ENCODE measurements around the gene PRKRIP1.

PRKRIP1 gene

GRCh38 chr7:102439963-102440795 is 44.0 kb downstream of the PRKRIP1 start:
- no peaks in the 10 kb centered on the region for H3K36me3 ChIP-seq (ENCODE audit: control insufficient read depth in 2 of 2, insufficient read depth in 2 of 2, low read length in 2 of 2)
- no peaks in the 10 kb centered on the region for H3K27me3 ChIP-seq (ENCODE audit: control insufficient read depth in 2 of 2, insufficient read depth in 2 of 2, low read length in 2 of 2)
- H3K4me1 ChIP-seq (ENCODE audit: control insufficient read depth in 2 of 2, insufficient read depth in 2 of 2, low read length in 2 of 2), result no peaks in the 10 kb centered on the region
- H3K9me3 ChIP-seq (ENCODE audit: control insufficient read depth in 2 of 2, low read length in 2 of 2), result no peaks in the 10 kb centered on the region
- H3K27ac ChIP-seq (ENCODE audit: low read depth in 2 of 2, low read length in 2 of 2), result no peak overlapping the region
- no peak overlapping the region for H3K4me3 ChIP-seq (ENCODE audit: low read length in 2 of 2)
- no peak overlapping the region for H3K9ac ChIP-seq (ENCODE audit: low read depth in 1 of 2, low read length in 2 of 2)

- Histone ChIP-seq H3K9ac (ENCODE audit: low read depth in 1 of 2, low read length in 2 of 2) (no peak overlapping the region), H3K36me3 (ENCODE audit: control insufficient read depth in 2 of 2, insufficient read depth in 2 of 2, low read length in 2 of 2) (peaks cover 0 to 12% of the 10 kb centered on the region in 2 donors), H3K4me3 (ENCODE audit: low read length in 2 of 2) (no peak overlapping the region), H3K9me3 (ENCODE audit: control insufficient read depth in 2 of 2, low read length in 2 of 2) (no peaks in the 10 kb centered on the region), H3K27me3 (ENCODE audit: control insufficient read depth in 2 of 2, insufficient read depth in 2 of 2, low read length in 2 of 2) (no peaks in the 10 kb centered on the region), H3K4me1 (ENCODE audit: control insufficient read depth in 2 of 2, insufficient read depth in 2 of 2, low read length in 2 of 2) (no peaks in the 10 kb centered on the region), H3K27ac (ENCODE audit: low read depth in 2 of 2, low read length in 2 of 2) (peak overlapping the region in 1 of 2 donors; percentile 58)
Observed at GRCh38 chr7:102444961-102445673, 49.0 kb downstream of the PRKRIP1 start.

- H3K27ac ChIP-seq (ENCODE audit: low read depth in 2 of 2, low read length in 2 of 2), result peak overlapping the region in 1 of 2 donors; percentile 58
Observed at GRCh38 chr7:102445674-102446071, 49.5 kb downstream of the PRKRIP1 start.

GRCh38 chr7:102446387-102447156 is 50.4 kb downstream of the PRKRIP1 start:
- Histone ChIP-seq H3K9ac (ENCODE audit: low read depth in 1 of 2, low read length in 2 of 2) (no peak overlapping the region), H3K27ac (ENCODE audit: low read depth in 2 of 2, low read length in 2 of 2) (peak overlapping the region in 1 of 2 donors; percentile 38)

More at GRCh38 chr7:102445674-102446071, 49.5 kb downstream of the PRKRIP1 start:
- H3K9me3 ChIP-seq (ENCODE audit: control insufficient read depth in 2 of 2, low read length in 2 of 2), result no peaks in the 10 kb centered on the region
- H3K4me1 ChIP-seq (ENCODE audit: control insufficient read depth in 2 of 2, insufficient read depth in 2 of 2, low read length in 2 of 2), result no peaks in the 10 kb centered on the region
- H3K4me3 ChIP-seq (ENCODE audit: low read length in 2 of 2), result no peak overlapping the region
- peaks cover 0 to 12% of the 10 kb centered on the region in 2 donors for H3K36me3 ChIP-seq (ENCODE audit: control insufficient read depth in 2 of 2, insufficient read depth in 2 of 2, low read length in 2 of 2)
- H3K9ac ChIP-seq (ENCODE audit: low read depth in 1 of 2, low read length in 2 of 2), result no peak overlapping the region
- no peaks in the 10 kb centered on the region for H3K27me3 ChIP-seq (ENCODE audit: control insufficient read depth in 2 of 2, insufficient read depth in 2 of 2, low read length in 2 of 2)

GRCh38 chr7:102447311-102447710 is 51.1 kb downstream of the PRKRIP1 start:
- H3K36me3 ChIP-seq (ENCODE audit: control insufficient read depth in 2 of 2, insufficient read depth in 2 of 2, low read length in 2 of 2), result peaks cover 0 to 12% of the 10 kb centered on the region in 2 donors
- no peaks in the 10 kb centered on the region for H3K4me1 ChIP-seq (ENCODE audit: control insufficient read depth in 2 of 2, insufficient read depth in 2 of 2, low read length in 2 of 2)
- H3K9me3 ChIP-seq (ENCODE audit: control insufficient read depth in 2 of 2, low read length in 2 of 2), result no peaks in the 10 kb centered on the region
- H3K27ac ChIP-seq (ENCODE audit: low read depth in 2 of 2, low read length in 2 of 2), result no peak overlapping the region
- no peak overlapping the region for H3K9ac ChIP-seq (ENCODE audit: low read depth in 1 of 2, low read length in 2 of 2)
- H3K4me3 ChIP-seq (ENCODE audit: low read length in 2 of 2), result no peak overlapping the region
- H3K27me3 ChIP-seq (ENCODE audit: control insufficient read depth in 2 of 2, insufficient read depth in 2 of 2, low read length in 2 of 2), result no peaks in the 10 kb centered on the region

More at GRCh38 chr7:102446387-102447156, 50.4 kb downstream of the PRKRIP1 start:
- peaks cover 0 to 12% of the 10 kb centered on the region in 2 donors for H3K36me3 ChIP-seq (ENCODE audit: control insufficient read depth in 2 of 2, insufficient read depth in 2 of 2, low read length in 2 of 2)
- no peaks in the 10 kb centered on the region for H3K4me1 ChIP-seq (ENCODE audit: control insufficient read depth in 2 of 2, insufficient read depth in 2 of 2, low read length in 2 of 2)
- H3K9me3 ChIP-seq (ENCODE audit: control insufficient read depth in 2 of 2, low read length in 2 of 2), result no peaks in the 10 kb centered on the region
- no peaks in the 10 kb centered on the region for H3K27me3 ChIP-seq (ENCODE audit: control insufficient read depth in 2 of 2, insufficient read depth in 2 of 2, low read length in 2 of 2)
- H3K4me3 ChIP-seq (ENCODE audit: low read length in 2 of 2), result no peak overlapping the region

DNA sequence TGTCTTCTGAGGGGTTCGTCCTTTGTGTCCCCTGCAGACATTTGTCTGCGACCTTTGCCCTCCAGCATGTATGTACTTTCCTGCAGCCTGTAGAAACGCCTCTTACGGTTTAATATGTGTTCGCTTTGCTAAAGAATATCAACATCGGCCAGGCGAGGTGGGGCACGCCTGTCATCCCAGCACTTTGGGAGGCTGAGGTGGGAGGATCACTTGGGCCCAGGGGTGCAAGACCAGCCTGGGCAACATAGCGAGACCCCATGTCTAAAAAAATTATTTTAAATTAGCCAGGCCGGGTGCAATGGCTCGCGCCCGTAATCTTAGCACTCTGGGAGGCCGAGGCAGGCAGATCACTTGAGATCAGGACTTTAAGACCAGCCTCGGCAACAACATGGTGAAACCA is 53.0 kb downstream of the PRKRIP1 start:
- Histone ChIP-seq H3K27ac (ENCODE audit: low read depth in 2 of 2, low read length in 2 of 2) (no peak overlapping the region), H3K9ac (ENCODE audit: low read depth in 1 of 2, low read length in 2 of 2) (no peak overlapping the region), H3K27me3 (ENCODE audit: control insufficient read depth in 2 of 2, insufficient read depth in 2 of 2, low read length in 2 of 2) (no peaks in the 10 kb centered on the region), H3K4me3 (ENCODE audit: low read length in 2 of 2) (no peak overlapping the region), H3K4me1 (ENCODE audit: control insufficient read depth in 2 of 2, insufficient read depth in 2 of 2, low read length in 2 of 2) (no peaks in the 10 kb centered on the region), H3K36me3 (ENCODE audit: control insufficient read depth in 2 of 2, insufficient read depth in 2 of 2, low read length in 2 of 2) (peaks cover 0 to 12% of the 10 kb centered on the region in 2 donors), H3K9me3 (ENCODE audit: control insufficient read depth in 2 of 2, low read length in 2 of 2) (no peaks in the 10 kb centered on the region)

DNA sequence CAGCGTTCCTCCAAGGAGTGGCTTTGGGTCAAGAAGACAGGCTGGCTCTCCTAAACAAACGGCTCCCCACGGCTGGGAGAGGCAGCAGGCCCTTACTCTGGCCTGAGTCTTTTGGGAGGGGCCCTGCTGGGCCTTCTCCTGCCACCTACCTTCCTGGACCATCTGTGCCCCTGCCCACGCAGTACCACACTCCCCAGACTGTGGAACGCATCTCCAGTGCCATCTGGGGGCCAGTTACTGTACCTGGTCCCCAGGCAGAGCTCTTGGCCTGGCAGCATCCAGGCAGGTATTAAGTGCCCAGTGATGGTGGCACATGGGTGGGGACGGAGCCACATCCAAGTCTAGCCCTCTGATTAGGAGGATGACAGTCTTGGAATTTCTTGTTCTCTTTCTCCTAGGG is 54.1 kb downstream of the PRKRIP1 start:
- Histone ChIP-seq H3K4me3 (ENCODE audit: low read length in 2 of 2) (no peak overlapping the region), H3K27ac (ENCODE audit: low read depth in 2 of 2, low read length in 2 of 2) (no peak overlapping the region), H3K36me3 (ENCODE audit: control insufficient read depth in 2 of 2, insufficient read depth in 2 of 2, low read length in 2 of 2) (peaks cover 0 to 12% of the 10 kb centered on the region in 2 donors), H3K9ac (ENCODE audit: low read depth in 1 of 2, low read length in 2 of 2) (no peak overlapping the region), H3K9me3 (ENCODE audit: control insufficient read depth in 2 of 2, low read length in 2 of 2) (no peaks in the 10 kb centered on the region), H3K27me3 (ENCODE audit: control insufficient read depth in 2 of 2, insufficient read depth in 2 of 2, low read length in 2 of 2) (no peaks in the 10 kb centered on the region), H3K4me1 (ENCODE audit: control insufficient read depth in 2 of 2, insufficient read depth in 2 of 2, low read length in 2 of 2) (no peaks in the 10 kb centered on the region)

DNA sequence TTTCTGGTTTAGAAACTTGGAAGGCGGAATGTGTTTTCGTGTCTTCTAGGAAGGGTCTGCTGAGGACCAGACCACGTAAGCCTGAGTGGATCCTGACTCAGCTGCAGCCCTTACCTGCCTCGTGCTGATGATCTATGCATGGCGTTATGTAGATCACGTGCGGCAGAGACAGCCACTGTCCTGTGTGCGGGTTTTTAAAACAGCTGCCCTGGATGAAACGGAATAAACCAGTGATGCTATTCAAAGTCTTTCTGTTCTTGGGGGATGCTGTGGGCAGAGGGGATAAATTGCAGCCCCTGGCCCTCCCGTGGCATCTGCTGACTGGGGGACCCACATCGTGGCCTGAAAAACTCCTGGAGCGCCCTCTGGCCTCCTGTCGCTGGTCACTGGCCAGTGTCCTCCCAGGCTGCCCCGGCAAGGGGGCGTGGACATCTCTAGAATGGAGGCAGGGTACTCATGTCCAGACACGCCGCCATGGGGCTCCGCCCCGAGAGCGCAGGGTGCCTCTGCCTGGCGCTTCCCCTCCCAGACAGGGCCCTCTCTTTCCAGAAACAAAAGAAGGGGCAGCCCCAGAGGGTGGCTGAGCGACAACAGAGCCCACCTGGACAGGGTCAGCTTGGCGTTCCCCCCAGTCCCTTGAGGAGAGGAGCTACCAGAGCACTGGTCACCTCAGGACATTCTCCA is 55.4 kb downstream of the PRKRIP1 start:
- H3K4me3 ChIP-seq (ENCODE audit: low read length in 2 of 2), result no peak overlapping the region
- H3K9ac ChIP-seq (ENCODE audit: low read depth in 1 of 2, low read length in 2 of 2), result no peak overlapping the region
- H3K9me3 ChIP-seq (ENCODE audit: control insufficient read depth in 2 of 2, low read length in 2 of 2), result no peaks in the 10 kb centered on the region
- no peaks in the 10 kb centered on the region for H3K27me3 ChIP-seq (ENCODE audit: control insufficient read depth in 2 of 2, insufficient read depth in 2 of 2, low read length in 2 of 2)
- H3K36me3 ChIP-seq (ENCODE audit: control insufficient read depth in 2 of 2, insufficient read depth in 2 of 2, low read length in 2 of 2), result peaks cover 0 to 12% of the 10 kb centered on the region in 2 donors
- no peaks in the 10 kb centered on the region for H3K4me1 ChIP-seq (ENCODE audit: control insufficient read depth in 2 of 2, insufficient read depth in 2 of 2, low read length in 2 of 2)
- no peak overlapping the region for H3K27ac ChIP-seq (ENCODE audit: low read depth in 2 of 2, low read length in 2 of 2)

- no peak overlapping the region for H3K4me3 ChIP-seq (ENCODE audit: low read length in 2 of 2)
- H3K36me3 ChIP-seq (ENCODE audit: control insufficient read depth in 2 of 2, insufficient read depth in 2 of 2, low read length in 2 of 2), result peaks cover 0 to 11% of the 10 kb centered on the region in 2 donors
- no peak overlapping the region for H3K9ac ChIP-seq (ENCODE audit: low read depth in 1 of 2, low read length in 2 of 2)
- H3K9me3 ChIP-seq (ENCODE audit: control insufficient read depth in 2 of 2, low read length in 2 of 2), result no peaks in the 10 kb centered on the region
- no peaks in the 10 kb centered on the region for H3K4me1 ChIP-seq (ENCODE audit: control insufficient read depth in 2 of 2, insufficient read depth in 2 of 2, low read length in 2 of 2)
- H3K27me3 ChIP-seq (ENCODE audit: control insufficient read depth in 2 of 2, insufficient read depth in 2 of 2, low read length in 2 of 2), result no peaks in the 10 kb centered on the region
- H3K27ac ChIP-seq (ENCODE audit: low read depth in 2 of 2, low read length in 2 of 2), result no peak overlapping the region
Observed at GRCh38 chr7:102452451-102452850, 56.3 kb downstream of the PRKRIP1 start.
